Fibroblast of upper back skin (primary cell): ENCODE measurements around the gene MGMT.
"Not testable (repeated sequence)": the region's sequence is repeated elsewhere in the genome, so short reads cannot be mapped to it uniquely, and the experiment has no call there.

ENCODE experiments used
- DNase-seq: peaks from one replicate; pipeline ENCODE4 v3.0.0-alpha.2; 2013

The MGMT gene

DNA sequence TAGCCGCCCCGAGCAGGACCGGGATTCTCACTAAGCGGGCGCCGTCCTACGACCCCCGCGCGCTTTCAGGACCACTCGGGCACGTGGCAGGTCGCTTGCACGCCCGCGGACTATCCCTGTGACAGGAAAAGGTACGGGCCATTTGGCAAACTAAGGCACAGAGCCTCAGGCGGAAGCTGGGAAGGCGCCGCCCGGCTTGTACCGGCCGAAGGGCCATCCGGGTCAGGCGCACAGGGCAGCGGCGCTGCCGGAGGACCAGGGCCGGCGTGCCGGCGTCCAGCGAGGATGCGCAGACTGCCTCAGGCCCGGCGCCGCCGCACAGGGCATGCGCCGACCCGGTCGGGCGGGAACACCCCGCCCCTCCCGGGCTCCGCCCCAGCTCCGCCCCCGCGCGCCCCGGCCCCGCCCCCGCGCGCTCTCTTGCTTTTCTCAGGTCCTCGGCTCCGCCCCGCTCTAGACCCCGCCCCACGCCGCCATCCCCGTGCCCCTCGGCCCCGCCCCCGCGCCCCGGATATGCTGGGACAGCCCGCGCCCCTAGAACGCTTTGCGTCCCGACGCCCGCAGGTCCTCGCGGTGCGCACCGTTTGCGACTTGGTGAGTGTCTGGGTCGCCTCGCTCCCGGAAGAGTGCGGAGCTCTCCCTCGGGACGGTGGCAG, at the start of gene MGMT:
MGMT (plus strand) TSS at position 539 of the 656 bp plus-strand sequence.
- peak; percentile 87 for DNase-seq

DNA sequence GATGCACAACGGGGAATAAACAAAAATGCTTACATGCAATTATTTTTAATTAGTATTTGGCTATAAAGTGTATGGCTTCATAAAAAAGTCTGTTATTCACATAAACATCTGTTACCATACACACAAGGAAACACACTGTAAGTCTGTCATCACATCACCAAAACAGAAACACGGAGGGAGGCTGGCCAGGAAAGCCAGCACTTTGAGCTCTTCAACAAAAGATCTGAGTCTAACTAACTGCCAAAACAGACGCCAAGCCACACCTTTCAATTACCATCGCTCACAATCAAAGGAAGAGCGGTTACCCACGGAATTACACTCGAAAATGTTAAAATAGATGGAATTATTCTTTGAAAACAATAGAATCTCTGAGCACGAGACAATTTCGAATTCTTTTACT, 49.2 kb upstream of the MGMT start:
- no peak for DNase-seq

DNA sequence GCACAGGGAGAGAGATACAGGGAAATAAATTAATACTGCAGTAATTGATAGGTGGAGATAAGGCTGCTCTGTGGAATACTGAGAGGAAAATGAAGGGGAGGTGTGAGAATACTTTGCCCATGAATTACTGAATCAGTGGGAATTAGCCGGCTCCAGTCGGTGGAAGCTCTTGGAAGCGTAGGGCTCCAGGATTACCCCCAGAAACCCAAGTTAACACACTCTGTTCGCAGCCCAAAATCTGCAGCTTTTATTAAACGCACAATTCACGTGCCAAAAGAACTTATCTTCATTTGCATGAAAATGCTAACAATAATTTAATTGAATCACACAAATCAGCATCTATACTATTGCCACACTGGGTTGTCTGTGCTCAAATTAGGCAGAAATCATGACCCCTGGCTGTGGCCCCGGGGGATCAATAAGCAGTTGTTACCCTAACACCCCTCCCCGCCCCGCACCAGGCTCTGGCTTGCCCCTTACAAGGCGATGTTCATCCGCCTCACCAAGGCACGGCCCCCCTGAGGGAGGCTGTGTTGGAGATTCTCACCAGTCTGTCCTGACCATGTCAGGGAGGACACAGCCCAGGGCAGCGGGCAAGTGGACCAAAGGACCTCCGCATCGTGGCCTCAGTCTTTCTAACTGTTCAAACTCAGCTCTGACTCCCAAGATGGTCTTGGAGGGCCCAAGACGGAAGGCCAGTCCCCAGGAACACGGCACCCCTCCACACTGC, 48.4 kb upstream of the MGMT start:
- no peak for DNase-seq

DNA sequence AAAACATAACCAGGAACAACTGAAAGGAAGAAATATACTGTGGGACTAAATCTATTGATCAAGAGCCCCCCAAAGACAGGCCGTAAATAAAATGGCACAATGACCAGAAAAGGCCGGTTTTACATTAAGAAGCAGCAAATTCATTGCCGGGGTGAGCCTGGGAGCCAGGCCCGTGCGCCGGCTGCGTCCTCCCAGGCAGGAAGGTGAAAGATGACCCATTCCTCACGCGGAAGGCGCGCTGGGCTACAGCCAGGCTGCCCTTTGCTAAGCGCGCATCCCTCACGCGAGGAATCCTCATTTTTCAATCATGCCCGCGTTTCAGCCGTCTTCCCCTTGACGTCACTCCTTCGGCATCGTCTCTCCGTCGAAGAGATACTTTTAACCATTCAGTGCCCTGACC, 47.6 kb upstream of the MGMT start:
- DNase-seq = no peak

DNA sequence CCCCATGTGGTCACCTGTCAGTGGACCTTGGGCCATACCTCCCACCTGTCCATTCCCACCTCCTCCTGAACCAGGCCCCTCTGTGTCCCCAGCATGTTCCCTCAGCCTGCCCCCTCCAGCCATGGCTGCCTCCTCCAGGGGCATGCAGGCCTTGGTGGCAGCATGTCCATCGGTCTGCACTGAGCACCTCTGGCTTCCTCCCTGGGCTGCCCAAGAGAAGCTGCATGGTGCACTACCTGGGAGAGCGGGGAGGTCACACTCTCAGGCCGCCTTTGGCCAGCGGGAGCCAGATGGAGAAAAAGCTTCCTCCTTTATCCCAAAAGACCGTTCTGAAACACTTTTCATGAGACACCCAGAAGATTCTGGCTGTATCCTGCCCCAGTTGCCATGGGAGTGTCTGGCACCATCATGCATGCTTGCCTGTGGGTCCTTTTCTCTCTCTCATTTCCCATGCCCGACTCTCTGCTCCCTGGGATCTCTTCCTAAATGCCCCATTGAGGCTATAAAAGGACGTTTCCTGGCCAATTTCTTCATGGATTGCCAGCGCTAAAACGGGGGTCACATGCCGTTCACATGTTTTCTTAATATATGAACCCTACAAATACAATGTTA, 45.5 kb upstream of the MGMT start:
- no peak for DNase-seq

DNA sequence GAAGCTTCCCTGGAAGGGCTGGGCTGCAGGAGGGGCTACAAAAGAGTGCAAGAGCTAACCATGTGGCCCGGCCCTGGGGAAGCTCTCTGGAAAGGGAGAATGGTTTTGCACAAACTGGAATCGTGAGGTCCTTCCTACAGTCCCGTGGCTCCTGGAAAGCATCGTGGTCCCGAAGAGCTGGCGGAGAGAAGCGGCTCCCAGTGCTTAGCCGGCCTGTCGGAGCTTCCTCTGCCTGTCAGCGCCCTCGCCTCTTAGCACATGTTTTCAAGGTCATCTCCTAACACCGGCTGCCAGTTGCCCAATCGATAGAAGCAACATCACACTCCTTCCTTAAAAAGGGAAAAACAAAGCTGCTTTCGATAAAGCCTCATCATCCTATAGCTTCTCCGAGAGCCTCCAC, 42.1 kb upstream of the MGMT start:
- DNase-seq = no peak

DNA sequence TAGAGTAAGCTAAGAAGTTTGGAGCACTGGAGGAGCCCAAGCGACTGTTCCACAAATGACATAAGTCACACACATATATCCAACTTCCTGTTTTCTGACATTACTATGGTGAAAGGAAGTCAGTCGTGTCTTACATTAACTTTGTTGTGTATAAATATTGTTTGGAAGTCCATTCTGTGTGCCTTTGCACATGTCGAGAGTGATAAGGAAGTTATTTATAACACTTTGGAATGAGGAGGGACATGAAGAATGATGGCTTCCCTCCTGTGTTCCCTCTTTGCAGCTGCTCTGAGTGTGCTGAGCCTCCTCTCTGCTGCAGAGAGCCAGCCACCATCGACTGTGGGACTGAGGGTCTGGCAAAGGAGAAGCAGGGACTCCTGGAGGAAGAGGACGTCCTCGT, 40.4 kb upstream of the MGMT start:
- DNase-seq = no peak

DNA sequence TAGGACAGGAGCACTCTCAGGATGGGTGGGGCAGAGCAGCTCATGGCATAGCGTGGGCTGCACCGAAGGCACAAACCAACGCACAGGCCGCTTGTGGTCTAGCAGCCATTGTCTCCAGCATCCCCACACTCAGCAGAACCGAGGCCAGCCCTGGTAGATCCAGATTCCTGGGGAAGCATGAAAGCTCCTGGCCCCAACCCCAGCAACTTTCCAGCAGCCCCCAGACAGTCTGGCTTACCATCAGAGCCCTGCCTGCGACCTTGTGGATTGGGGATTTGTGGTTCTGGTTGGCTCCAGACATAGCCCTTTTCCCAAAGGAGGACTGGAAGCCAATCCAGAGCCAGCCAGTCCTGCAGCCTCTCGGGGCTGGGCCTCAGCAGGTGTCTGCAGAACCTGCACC, 33.8 kb upstream of the MGMT start:
- DNase-seq = no peak

DNA sequence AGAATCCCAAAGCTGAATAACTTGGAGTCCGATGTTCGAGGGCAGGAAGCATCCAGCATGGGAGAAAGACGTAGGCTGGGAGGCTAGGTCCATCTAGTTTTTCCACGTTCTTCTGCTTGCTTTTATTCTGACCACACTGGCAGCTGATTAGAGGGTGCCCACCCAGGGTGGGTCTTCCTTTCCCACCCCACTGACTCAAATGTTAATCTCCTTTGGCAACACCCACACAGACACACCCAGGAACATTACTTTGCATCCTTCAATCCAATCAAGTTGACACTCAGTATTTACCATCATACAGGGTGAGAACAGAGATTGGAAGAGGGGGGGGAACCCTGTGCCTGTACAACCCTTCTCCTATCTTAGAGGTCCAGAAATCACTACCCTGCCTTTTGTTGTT, 31.3 kb upstream of the MGMT start:
- DNase-seq = not testable (repeated sequence)

DNA sequence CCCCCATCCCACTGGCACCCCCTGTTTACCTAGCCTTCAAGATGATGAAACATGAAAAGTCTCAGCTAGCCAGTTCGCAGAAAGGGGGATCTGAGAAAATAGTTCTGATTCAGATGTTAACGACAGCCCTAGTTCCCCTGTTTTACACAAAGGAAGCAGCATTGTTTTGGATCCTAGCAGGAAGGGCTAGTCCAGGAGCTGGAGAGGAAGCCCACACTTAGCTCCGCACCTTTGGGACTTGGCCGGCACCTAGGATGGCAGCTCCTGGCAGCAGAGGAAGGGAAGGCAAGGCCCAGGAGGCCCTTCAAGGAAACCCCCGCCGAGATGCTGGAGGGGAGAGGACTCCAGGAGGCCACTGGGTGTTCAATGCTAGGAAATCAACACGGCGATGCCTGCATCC, 29.0 kb upstream of the MGMT start:
- DNase-seq = no peak

DNA sequence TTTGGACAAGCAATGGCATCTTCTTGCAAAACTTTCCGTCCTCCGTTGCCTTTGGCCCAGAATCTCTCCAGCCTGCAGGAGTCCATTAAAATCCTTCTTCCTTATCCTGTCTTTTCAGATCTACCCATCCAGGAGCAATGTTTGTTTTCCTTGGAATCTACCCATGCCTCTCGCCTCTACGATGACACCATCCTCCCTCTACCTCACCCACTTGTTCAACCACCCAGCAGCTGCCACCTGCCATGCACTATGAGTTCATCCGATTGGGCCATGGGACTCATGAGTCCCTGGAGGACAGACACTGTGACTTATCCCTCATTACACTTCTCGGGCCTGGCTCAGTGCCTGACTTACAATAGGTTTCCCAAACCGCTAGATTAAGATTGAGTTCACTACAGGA, 26.8 kb upstream of the MGMT start:
- no peak for DNase-seq

DNA sequence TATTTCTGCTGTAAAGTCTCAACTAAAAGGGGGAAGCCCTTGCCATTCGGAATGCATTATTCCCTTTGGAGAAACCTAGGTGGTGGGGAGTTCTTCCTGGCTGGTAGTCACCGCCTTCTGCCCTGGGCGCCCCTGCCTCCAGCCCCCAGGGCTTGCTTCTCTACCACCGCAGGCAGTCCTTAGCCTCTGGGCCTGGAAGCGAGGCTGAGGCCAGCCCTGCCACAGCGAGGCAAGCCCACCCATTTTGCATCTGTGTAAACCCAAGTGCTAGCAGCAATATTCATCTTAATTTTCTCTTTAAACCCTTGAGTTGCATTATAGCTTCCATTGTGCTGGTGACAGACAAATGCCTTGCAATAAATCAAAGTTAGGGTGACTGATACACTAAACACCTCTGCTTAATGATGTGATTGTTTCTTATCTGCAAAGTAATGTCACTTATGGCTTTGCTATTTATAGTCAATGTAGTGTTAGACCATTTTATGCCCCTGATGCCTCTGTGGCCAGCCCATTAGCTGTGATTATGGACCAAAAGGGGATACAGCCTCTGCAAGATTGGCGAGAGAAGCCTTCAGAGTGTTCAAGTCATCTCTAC, 26.2 kb upstream of the MGMT start:
- DNase-seq = no peak

DNA sequence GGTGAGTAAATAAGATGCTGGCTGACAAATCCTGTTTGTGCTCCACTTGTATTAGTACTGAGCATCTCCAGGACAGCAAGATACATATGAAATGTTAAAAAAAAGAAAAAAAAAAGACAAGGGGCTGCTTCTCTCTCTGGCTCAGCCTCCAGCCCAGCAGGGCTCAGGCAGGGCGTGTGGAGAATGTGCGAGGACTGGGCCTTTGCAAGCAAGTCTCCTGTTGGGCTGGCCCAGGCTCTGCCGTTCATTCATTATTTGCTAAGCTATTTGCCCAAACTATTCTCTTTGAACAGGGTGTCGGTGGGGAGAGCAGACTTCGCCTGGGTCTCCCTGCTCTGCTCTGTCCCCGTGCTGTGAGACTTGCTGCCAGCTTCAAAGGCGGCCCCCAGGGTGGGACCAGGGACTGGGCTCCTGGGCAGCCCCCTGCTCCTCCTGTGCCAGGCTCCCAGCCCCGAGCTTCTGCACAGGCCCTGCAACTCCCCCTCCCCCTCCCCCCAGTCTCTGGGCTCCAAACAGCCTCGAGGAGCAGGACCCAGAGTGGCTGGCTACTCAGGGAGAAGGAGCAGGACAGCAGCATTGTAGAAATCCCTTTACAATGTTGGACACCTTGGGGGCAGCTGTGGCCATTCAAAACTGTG, 25.6 kb upstream of the MGMT start:
- no peak for DNase-seq

DNA sequence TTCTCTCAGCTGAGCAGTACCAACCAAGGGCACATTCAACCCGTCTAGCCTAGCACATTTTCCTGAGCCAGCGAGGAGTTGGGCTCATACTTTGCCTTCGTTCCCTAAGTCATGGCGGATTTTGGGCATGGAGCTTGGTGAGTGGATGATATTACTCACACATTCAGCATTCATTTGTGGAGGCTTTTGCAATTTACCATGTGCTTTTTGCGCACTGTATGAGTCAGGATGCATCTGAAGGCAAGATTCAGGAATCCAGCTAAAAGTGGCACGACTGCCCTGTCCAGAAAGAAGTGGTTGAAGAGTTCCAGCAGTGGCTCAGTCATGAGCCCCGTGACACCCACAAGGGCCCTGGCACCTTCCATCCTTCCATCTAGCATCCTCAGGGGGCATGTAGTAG, 24.2 kb upstream of the MGMT start:
- DNase-seq = no peak

DNA sequence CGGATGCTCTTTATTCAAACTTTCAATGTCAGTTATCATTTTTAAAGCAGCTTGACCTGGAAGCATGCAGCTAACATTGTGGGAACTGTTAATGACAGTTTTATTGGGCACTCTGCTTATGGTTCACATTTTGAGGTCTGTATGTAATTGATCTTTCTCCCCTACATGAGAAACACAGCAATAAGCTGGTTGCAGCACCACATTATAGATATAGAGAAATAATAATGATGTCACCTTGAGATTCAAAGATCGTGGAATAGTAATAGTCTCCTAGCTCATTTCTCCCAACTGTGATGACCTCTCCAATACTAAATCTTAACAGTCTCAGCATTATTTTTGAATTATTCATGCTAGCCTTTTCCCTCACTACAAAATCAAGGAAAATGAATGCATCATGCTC, 22.7 kb upstream of the MGMT start:
- DNase-seq = no peak

DNA sequence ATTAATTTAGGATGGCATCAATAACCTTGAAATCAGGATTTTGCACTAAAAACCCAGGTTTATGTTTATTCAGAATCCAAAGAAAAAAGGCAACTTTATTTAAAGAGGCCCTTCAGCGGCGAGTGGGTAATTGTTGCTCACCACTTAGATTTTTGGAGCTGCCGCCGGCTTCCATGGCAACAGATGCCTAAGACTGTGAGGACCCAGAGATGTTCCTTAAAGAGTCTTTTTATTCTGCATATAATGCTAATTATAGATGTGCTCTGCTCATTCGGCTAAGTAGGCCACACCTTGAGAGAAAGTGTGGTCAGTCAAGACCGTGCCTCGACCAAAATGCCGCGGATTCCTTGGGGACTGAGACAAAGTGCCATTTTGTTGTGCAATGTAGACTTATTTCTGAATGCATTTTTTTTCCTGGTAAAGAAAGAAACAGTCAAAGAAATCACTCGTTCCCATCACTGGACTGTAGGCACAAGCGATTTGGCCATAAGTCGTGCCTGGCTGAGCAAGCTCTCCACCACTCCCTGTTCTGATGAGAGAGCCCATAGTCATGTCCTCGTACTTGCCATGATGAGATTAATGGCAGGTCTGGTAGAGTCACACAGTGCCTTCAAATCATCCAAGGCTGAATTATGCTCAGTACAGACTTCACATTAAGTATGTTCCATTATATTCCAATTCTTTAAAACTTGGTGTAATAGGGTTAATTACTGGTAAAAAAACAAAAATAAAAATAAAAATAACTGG, 21.4 kb upstream of the MGMT start:
- no peak for DNase-seq

DNA sequence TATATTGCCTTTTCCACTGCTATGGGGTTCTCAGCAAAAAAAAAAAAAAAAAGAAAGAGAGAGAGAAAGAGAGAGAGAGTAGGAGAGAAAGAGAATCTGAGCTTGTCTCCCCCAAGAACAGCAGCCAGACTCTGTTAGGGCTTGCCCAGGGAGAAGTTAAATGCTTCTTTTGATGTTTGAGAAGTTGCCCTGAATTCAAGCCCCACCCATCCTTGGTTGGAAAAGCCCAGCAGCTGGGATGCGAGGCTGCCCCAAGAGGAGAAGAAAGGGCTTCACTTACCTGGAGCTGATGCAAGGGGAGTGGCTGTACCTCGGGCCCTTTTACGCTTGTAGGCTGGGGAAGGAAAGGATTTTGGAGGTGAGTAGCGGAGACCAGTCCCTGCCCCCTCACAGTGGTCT, 20.9 kb upstream of the MGMT start:
- DNase-seq = no peak

DNA sequence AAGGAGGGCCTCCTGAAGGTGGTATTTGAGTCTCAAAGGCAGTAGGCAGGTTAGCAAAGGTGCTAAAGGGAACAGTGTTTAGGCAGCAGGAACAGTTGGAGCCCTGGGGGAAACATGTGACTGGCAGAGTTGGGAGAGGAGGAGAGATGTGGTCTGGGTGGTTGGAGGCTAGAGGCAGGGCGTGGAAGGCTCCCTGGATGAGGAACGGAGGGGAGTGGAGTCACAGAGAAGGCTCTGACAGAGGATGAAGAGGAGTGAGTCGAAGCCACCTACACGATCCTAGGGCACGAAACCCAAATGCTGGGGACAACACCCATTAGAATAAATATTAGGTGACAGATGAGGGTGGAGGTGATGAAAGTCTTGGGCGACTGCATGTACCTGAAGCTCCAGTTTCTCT, 19.6 kb upstream of the MGMT start:
- DNase-seq = no peak

DNA sequence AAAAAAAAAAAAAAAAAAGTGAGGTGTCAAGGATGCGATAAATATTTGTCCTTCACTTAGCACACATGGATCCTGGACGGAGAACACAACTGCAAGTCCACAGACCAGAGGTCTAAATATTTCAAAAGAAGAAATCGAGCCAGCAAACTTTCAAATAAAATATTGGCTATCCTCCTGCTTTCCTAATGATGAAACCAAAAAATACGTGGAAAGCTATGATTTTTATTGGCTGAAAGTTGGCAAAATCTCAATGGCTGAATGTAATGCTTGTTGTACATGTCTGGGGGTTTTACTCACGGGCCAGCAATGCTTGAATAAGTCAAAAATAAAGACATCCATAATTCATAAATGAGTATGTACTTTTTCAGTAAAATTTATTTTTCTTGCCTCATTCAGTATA, 19.0 kb upstream of the MGMT start:
- peak; percentile 8 for DNase-seq

DNA sequence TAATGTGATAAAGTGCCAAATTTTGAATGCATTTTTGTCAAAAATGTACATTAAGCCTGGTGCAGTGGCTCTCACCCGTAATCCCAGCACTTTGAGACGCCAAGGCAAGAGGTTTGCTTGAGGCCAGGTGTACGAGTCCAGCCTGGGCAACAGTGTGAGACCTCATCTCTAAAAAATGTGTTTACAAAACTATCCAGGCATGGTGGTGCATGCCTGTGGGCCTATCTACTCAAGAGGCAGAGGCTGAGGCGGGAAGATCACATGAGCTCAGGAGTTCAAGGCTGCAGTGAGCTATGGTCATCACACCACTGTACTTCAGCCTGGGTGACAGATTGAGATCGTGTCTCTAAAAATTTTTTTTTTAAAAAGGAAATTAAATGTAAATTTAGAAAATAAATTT, 18.5 kb upstream of the MGMT start:
- DNase-seq = no peak

DNA sequence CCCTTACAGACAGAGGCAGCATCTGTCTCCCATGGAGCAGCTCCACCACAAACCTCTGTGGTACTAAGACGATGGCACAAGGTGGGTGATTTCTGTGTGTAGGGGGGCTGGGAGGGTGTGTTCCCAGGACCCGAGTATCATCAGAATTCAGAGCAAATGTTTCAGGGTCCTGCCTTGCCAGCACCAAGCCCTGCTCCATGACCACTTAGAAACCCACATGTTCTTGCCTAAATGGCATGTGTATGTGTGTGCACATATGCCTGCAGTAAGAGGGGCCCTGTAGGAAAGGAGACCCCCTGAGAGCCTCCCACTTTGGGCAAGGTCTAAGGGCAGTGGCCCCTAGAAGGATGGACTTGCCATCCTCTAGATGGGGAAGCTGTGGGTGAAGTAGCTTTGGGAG, 17.1 kb upstream of the MGMT start:
- DNase-seq = no peak

DNA sequence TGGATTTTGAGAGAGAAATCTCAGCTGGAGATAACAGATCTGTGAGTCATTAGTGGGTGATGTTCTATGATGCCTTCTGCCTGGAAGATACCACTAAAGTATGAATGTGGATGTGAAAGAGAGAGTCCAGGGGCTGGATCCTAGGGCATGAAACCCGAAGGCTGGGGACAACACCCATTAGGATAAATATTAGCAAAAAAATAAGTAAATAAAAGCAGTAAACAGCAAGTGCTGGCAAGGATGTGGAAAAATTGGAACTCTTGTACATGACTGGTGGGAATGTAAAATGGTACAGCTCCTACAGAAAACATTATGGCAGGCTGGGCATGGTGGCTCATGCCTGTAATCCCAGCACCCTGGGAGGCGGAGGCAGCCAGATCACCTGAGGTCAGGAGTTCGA, 16.6 kb upstream of the MGMT start:
- no peak for DNase-seq

DNA sequence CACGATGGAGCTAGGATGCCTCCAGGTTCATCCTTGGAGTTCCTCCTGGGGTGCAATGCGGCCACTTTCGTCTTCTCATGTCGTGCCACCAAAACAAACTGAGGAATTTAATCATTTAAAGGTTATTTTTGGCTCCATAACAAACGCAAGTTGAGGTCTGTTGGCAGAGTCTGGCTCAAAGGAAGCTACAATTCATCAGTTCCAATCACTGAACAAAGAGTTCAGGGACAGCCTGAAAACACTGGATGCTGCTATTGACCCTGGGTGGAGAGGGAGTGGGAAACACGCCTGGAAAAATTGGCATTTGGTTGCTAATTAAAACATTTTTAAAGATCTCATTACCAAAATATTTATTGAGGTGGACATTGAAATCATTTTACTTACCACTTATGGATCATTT, 11.4 kb upstream of the MGMT start:
- DNase-seq = no peak
